Upper lobe of left lung (tissue), 6 donors: ENCODE measurements around the gene KYAT1. TPM values are rescaled to one million over a fixed set of nuclear protein-coding genes. Genes with fewer than 3 reads are reported as not detected.
"Not testable (repeated sequence)": the region's sequence is repeated elsewhere in the genome, so short reads cannot be mapped to it uniquely, and the experiment has no call there.

Experiments used
- ATAC-seq, 2 donors: fragments of 200-7000 bp; cut with Tn5 transposase; one replicate each; pipeline ENCODE4 v1.9.1; 2022; ENCODE audit warnings: mild to moderate bottlenecking in 2 of 2, moderate library complexity in 2 of 2; ENCODE audit not compliant: low FRiP score in 2 of 2
- DNase-seq, 2 donors: peaks; one replicate each; pipeline ENCODE4 v3.0.0-alpha.2; 2019 to 2020
- H3K27ac ChIP-seq, 4 donors: fragments of 200-600 bp; sonication (generic); one replicate each; pipeline ENCODE4 v1.5.1; 2016 to 2019
- H3K27me3 ChIP-seq, 4 donors: fragments of 200-600 bp; sonication (generic); one replicate each; pipeline ENCODE4 v1.5.1; 2017 to 2019
- H3K36me3 ChIP-seq, 4 donors: fragments of 200-600 bp; sonication (generic); one replicate each; pipeline ENCODE4 v1.5.1; 2016 to 2019
- H3K4me1 ChIP-seq, 4 donors: fragments of 200-600 bp; sonication (generic); one replicate each; pipeline ENCODE4 v1.5.1; 2018 to 2019
- H3K4me3 ChIP-seq, 4 donors: fragments of 200-600 bp; sonication (generic); one replicate each; pipeline ENCODE4 v1.5.1; 2017 to 2019; ENCODE audit warnings: mild to moderate bottlenecking in 2 of 4, moderate library complexity in 1 of 4
- H3K9me3 ChIP-seq, 4 donors: fragments of 200-600 bp; sonication (generic); one replicate each; pipeline ENCODE4 v1.5.1; 2018 to 2019
- CTCF ChIP-seq, 6 experiments: fragments of 450-650 bp in 4 of 6; fragments of 200-600 bp in 2 of 6; sonication (generic) in 2 of 6; IDR thresholded peaks; one replicate each; pipeline ENCODE4 v1.5.1; 2016 to 2019; ENCODE audit warnings: antibody characterized with exemption in 6 of 6
- EP300 ChIP-seq, 4 donors: sonication (generic); formaldehyde crosslinking; IDR thresholded peaks; one replicate each; pipeline ENCODE4 v1.5.1; 2017; ENCODE audit warnings: antibody characterized with exemption in 4 of 4, control low read depth in 2 of 4
- POLR2A ChIP-seq, 4 donors: fragments of 450-650 bp; IDR thresholded peaks; one replicate each; pipeline ENCODE4 v1.5.1; 2016 to 2017; ENCODE audit warnings: antibody characterized with exemption in 4 of 4, mild to moderate bottlenecking in 2 of 4
- POLR2AphosphoS5 ChIP-seq, 2 donors: sonication (generic); formaldehyde crosslinking; IDR thresholded peaks; one replicate each; pipeline ENCODE4 v1.5.1; 2017; ENCODE audit warnings: antibody characterized with exemption in 2 of 2
- WGBS, 2 donors: methylation state at CpG; one replicate each; pipeline ENCODE4 v1.1.5; 2017 to 2018; 5-methylcytosine and 5-hydroxymethylcytosine counted together
- total RNA-seq, 6 donors: library from RNA; depleted of rRNA in 4 of 6; stranded (reverse); fragments of >200 nt in 4 of 6; gene quantifications; one replicate each; pipeline versions ENCODE4 v1.1.0 to v1.2.1, GENCODE V29; 2016 to 2021
- donor health status: DM: no; HTN: no; CAD: no; lungs with moderate emphysema.
- donor health status: DM: no; HTN: yes; CAD: no; lungs with severe emphysema.

KYAT1 gene
- total RNA-seq, 6 donors from 2014 or later, result 3.9 to 10.5 (median 5.4) TPM

GRCh38 chr9:128885376-128885775 lies 3.6 kb upstream of the KYAT1 start:
- Histone ChIP-seq H3K27ac (peak overlapping the region; percentile 19 to 99 (median 97)), H3K4me3 (peak overlapping the region in 1 of 4 donors; percentile 96), H3K9me3 (no peaks in the 10 kb centered on the region), H3K4me1 (peaks cover 52 to 73% (median 62%) of the 10 kb centered on the region in 4 donors), H3K36me3 (peaks cover 5 to 55% (median 32%) of the 10 kb centered on the region in 4 donors), H3K27me3 (no peaks in the 10 kb centered on the region)
- TF ChIP-seq POLR2A (IDR thresholded peaks at IDR 0.05) (no peak), CTCF (IDR thresholded peaks at IDR 0.05) (no peak), EP300 (IDR thresholded peaks at IDR 0.05) (no peak), POLR2AphosphoS5 (IDR thresholded peaks at IDR 0.05) (no peak)
- DNase-seq, result no peak
- 80 to 94% methylated on average over 8 of the region's 8 CpGs for WGBS, 2 donors
- ATAC-seq, result no peak

GRCh38 chr9:128884164-128884563 lies 2.4 kb upstream of the KYAT1 start:
- Histone ChIP-seq H3K9me3 (no peaks in the 10 kb centered on the region), H3K27ac (peak overlapping the region; percentile 93 to 99 (median 97)), H3K4me1 (peaks cover 55 to 78% (median 59%) of the 10 kb centered on the region in 4 donors), H3K27me3 (no peaks in the 10 kb centered on the region), H3K36me3 (peaks cover 2 to 44% (median 26%) of the 10 kb centered on the region in 4 donors), H3K4me3 (peak overlapping the region in 2 of 4 donors; percentile 96)
- DNase-seq (no peak), ATAC-seq (no peak)
- WGBS, 2 donors, result 76 to 94% methylated on average over 2 of the region's 2 CpGs
- TF ChIP-seq EP300 (IDR thresholded peaks at IDR 0.05) (no peak), CTCF (IDR thresholded peaks at IDR 0.05) (no peak), POLR2A (IDR thresholded peaks at IDR 0.05) (no peak), POLR2AphosphoS5 (IDR thresholded peaks at IDR 0.05) (no peak)

DNA sequence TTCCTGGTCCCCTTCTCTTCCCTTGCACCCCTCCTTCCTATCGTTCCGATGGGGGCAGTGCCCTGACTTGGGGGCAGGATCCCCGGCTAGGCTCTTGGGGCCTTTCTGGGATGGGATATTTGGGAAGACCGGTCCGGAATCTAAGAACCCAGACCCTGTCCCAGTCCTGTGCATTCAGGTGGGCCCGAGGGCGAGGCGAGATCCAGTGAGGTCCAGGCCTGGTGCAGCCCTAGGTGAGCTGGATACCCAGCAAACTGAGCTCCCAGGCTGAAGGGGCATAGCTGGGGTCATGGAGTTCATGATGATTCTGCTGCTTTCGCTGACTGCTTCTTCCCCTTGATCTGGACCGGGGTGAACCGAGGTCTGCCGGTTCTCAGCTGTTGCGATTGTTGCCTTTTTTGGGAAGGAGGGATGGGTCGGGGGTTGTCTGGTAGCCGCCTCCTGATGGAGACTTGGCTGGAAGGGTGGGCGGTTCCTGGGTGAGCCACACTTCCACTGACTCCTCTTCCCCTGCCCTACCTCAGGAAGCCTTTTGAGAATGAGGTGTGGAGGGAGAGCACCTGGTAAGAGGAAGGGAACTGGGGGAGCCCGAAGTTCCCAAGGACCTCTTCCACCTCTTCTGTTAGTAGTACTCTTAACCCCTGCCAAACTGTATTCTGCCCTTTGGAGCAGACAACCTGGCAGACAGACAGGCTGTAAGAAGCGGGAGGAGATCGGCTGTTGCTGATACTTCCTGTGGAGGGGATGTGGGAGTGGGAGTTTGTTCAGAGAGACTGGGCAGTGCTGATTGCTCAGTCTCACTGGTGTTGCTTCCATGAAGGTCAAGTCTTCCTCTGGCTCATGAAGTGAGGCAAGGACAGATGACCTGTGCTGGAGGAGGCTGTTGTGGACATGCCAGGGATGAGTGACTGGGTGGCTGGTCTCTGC lies 1.2 kb upstream of the KYAT1 start:
- peaks cover 0 to 32% (median 16%) of the 10 kb centered on the region in 4 donors for H3K36me3 ChIP-seq
- WGBS, 2 donors, result 1% methylated on average over 13 to 15 of the region's 19 CpGs
- TF ChIP-seq POLR2A (IDR thresholded peaks at IDR 0.05) (no peak), POLR2AphosphoS5 (IDR thresholded peaks at IDR 0.05) (no peak), EP300 (IDR thresholded peaks at IDR 0.05) (no peak), CTCF (IDR thresholded peaks at IDR 0.05) (no peak)
- ATAC-seq (peak in 1 of 2 donors; percentile 1), DNase-seq (no peak)
- no peaks in the 10 kb centered on the region for H3K27me3 ChIP-seq
- H3K9me3 ChIP-seq, result no peaks in the 10 kb centered on the region
- H3K4me1 ChIP-seq, result peaks cover 45 to 74% (median 50%) of the 10 kb centered on the region in 4 donors
- peak overlapping the region; percentile 80 to 96 (median 94) for H3K4me3 ChIP-seq
- peak overlapping the region; percentile 93 to 99 (median 97) for H3K27ac ChIP-seq

- Histone ChIP-seq H3K9me3 (no peaks in the 10 kb centered on the region), H3K27ac (no peak overlapping the region), H3K27me3 (no peaks in the 10 kb centered on the region), H3K4me1 (peaks cover 5 to 29% (median 10%) of the 10 kb centered on the region in 4 donors), H3K36me3 (no peaks in the 10 kb centered on the region), H3K4me3 (no peak overlapping the region)
- ATAC-seq (no peak), DNase-seq (no peak)
- 66 to 71% methylated on average over 5 of the region's 5 CpGs for WGBS, 2 donors
- TF ChIP-seq POLR2A (IDR thresholded peaks at IDR 0.05) (no peak), EP300 (IDR thresholded peaks at IDR 0.05) (no peak), CTCF (IDR thresholded peaks at IDR 0.05) (no peak), POLR2AphosphoS5 (IDR thresholded peaks at IDR 0.05) (no peak)
Observed at GRCh38 chr9:128877852-128878251, 3.9 kb downstream of the KYAT1 start.

GRCh38 chr9:128870941-128871265 lies 10.8 kb downstream of the KYAT1 start:
- not testable (repeated sequence) for H3K4me3 ChIP-seq, H3K9me3 ChIP-seq, H3K36me3 ChIP-seq, H3K4me1 ChIP-seq, ATAC-seq, H3K27ac ChIP-seq, H3K27me3 ChIP-seq, DNase-seq
- WGBS, 2 donors, result 92 to 94% methylated on average over 7 of the region's 7 CpGs
